Activated CD4-positive, alpha-beta memory T cell treated with anti-CD3 and anti-CD28 coated beads for 36 hours (primary cell): ENCODE measurements around the gene DCDC2. TPM values are rescaled to one million over a fixed set of nuclear protein-coding genes. Genes with fewer than 3 reads are reported as not detected.
"Not testable (repeated sequence)": the region's sequence is repeated elsewhere in the genome, so short reads cannot be mapped to it uniquely, and the experiment has no call there.

ENCODE experiments used
- CTCF ChIA-PET: fragments of 350-600 bp; sonication (Branson Sonifier 250); formaldehyde crosslinking; loops from one replicate; lab custom pipeline; 2021; ENCODE audit warnings: antibody characterized with exemption, inconsistent platforms; lab: Charles Lee
- POLR2A ChIA-PET: fragments of 350-600 bp; sonication (Branson Sonifier 250); formaldehyde crosslinking; loops from one replicate; lab custom pipeline; 2021; ENCODE audit warnings: antibody characterized with exemption; lab: Charles Lee
- DNase-seq: peaks from one replicate; pipeline ENCODE4 v3.0.0-alpha.2; 2020
- H3K27ac Mint-ChIP-seq: one replicate; pipeline ENCODE4 v1.8.0; 2021; ENCODE audit warnings: mixed read lengths
- H3K27me3 Mint-ChIP-seq: one replicate; pipeline ENCODE4 v1.8.0; 2021; ENCODE audit warnings: mixed read lengths
- H3K36me3 Mint-ChIP-seq: one replicate; pipeline ENCODE4 v1.8.0; 2021; ENCODE audit warnings: mixed read lengths
- H3K4me1 Mint-ChIP-seq: one replicate; pipeline ENCODE4 v1.8.0; 2021; ENCODE audit warnings: low read depth, mixed read lengths
- H3K4me3 Mint-ChIP-seq: one replicate; pipeline ENCODE4 v1.8.0; 2021; ENCODE audit warnings: mild to moderate bottlenecking, mixed read lengths
- H3K9me3 Mint-ChIP-seq: one replicate; pipeline ENCODE4 v1.8.0; 2021; ENCODE audit warnings: mixed read lengths
- intact Hi-C: fragments of 100-400 bp; cut with micrococcal nuclease; formaldehyde crosslinking; loops from one replicate; pipeline ENCODE4 v1.15.1; 2023
- total RNA-seq, 2 experiments: library from RNA; stranded (reverse); gene quantifications; one replicate each; pipeline ENCODE4 v1.2.3, GENCODE V29; 2021

Gene DCDC2
- total RNA-seq = under 1 TPM in 1 of 2 experiments, not detected in 1; 0.31 TPM

DNA sequence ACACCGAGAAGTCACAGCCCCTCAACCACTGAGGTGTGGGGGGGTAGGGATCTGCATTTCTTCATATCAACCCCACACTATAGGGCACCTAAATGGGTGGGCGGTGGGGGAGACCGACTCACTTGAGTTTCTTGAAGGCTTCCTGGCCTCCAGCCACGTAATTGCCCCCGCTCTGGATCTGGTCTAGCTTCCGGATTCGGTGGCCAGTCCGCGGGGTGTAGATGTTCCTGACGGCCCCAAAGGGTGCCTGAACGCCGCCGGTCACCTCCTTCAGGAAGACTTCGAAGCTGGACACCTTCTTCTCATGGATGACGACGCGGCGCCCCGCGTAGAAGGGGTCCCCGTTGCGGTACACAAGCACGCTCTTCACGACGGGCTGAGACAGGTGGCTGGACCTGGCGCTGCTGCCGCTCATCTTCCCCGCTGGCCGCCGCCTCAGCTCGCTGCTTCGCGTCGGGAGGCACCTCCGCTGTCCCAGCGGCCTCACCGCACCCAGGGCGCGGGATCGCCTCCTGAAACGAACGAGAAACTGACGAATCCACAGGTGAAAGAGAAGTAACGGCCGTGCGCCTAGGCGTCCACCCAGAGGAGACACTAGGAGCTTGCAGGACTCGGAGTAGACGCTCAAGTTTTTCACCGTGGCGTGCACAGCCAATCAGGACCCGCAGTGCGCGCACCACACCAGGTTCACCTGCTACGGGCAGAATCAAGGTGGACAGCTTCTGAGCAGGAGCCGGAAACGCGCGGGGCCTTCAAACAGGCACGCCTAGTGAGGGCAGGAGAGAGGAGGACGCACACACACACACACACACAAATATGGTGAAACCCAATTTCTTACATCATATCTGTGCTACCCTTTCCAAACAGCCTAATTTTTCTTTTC lies at the start of gene DCDC2:
Gene DCDC2 (minus strand): TSS at position 724 of the 883 bp plus-strand sequence. CDS start 309 bp downstream, at position 415.
- no peaks in the 10 kb centered on the region for H3K36me3 Mint-ChIP-seq
- H3K4me1 Mint-ChIP-seq = peaks cover 25% of the 10 kb centered on the region
- no peak within 1 kb of the TSS for H3K27ac Mint-ChIP-seq
- CTCF ChIA-PET = interaction anchor here (1.5 kb wide), 1 partner anchor 74 kb away, joined by 4 read pairs; no protein-coding TSS in a partner anchor
- intact Hi-C loops = loop anchor here (2.0 kb wide), 1 partner anchor 137 kb away; the partner anchor contains the start of gene ALDH5A1
- H3K4me3 Mint-ChIP-seq = peak within 1 kb of the TSS; percentile 68
- peak; percentile 59 for DNase-seq
- peaks cover 3% of the 10 kb centered on the region for H3K27me3 Mint-ChIP-seq
- POLR2A ChIA-PET = no interaction called here
- H3K9me3 Mint-ChIP-seq = no peaks in the 10 kb centered on the region

- no peaks in the 10 kb centered on the region for H3K36me3 Mint-ChIP-seq
- CTCF ChIA-PET = no interaction called here
Observed at GRCh38 chr6:24405262-24405661, 47.4 kb upstream of the DCDC2 start.

DNA sequence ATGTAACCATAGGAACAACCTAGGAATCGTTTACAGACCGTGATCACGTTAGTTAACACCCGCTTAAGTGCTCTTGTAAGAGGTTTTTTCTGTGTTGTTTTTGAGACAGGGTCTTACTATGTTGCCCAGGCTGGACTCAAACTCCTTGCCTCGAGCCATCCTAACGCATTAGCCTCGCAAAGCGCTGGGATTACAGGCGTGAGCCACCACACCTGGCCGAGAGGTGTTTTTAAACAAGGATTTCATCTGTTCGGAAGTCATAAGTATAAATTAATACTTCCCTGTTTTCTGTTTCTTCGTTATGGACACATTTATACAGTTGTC lies 45.6 kb upstream of the DCDC2 start:
- intact Hi-C loops = loop anchor here (2.0 to 5.0 kb wide), 2 partner anchors 43 to 121 kb away; no protein-coding TSS in a partner anchor
- H3K4me1 Mint-ChIP-seq = peaks cover 22% of the 10 kb centered on the region
- H3K27ac Mint-ChIP-seq = peak overlapping the region; percentile 20
- H3K4me3 Mint-ChIP-seq = peak overlapping the region; percentile 85
- CTCF ChIA-PET = interaction anchor here (1.6 kb wide), 1 partner anchor 43 kb away, joined by 4 read pairs; no protein-coding TSS in a partner anchor
- no peak for DNase-seq
- H3K36me3 Mint-ChIP-seq = no peaks in the 10 kb centered on the region
- H3K9me3 Mint-ChIP-seq = no peaks in the 10 kb centered on the region
- H3K27me3 Mint-ChIP-seq = peaks cover 16% of the 10 kb centered on the region
- POLR2A ChIA-PET = no interaction called here

More at GRCh38 chr6:24405262-24405661, 47.4 kb upstream of the DCDC2 start:
- POLR2A ChIA-PET = no interaction called here
- no peak overlapping the region for H3K4me3 Mint-ChIP-seq
- H3K4me1 Mint-ChIP-seq = peaks cover 25% of the 10 kb centered on the region
- no peaks in the 10 kb centered on the region for H3K9me3 Mint-ChIP-seq
- peaks cover 3% of the 10 kb centered on the region for H3K27me3 Mint-ChIP-seq
- intact Hi-C loops = no loop called here
- no peak overlapping the region for H3K27ac Mint-ChIP-seq
- DNase-seq = no peak

DNA sequence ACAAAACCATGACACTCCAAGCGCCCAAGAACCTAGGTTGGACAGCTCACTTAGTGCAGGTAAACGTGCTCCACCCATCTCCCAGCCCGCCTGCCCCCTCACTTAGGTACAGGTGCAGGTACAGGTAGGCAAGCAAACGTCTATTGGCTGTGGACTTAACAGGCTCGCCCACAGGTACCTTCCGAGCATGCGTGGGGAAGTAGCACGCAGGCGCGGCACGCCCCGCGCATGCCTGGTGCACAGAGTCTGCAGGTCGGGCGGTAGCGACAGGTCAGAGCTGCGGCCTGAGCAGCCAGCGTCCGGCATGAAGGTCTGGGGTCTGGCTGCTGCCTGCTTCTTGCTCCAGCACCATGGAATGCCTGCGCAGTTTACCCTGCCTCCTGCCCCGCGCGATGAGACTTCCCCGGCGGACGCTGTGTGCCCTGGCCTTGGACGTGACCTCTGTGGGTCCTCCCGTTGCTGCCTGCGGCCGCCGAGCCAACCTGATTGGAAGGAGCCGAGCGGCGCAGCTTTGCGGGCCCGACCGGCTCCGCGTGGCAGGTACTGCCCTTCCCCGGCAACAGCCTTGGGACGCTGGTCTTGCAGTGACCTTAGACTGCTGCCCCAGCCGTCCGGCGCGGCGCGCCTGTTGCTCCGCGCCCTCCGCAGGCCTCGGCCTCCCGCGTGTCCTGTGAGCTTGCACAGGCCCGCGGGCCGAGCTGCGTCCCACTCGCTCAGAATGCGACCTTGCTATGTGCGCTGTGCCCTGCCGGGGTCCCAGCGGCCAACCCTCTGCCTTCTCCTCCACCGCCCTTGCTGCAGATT lies 45.0 kb upstream of the DCDC2 start, which contains the start of gene MRS2:
Gene MRS2 (plus strand): TSS at position 240 of the 804 bp plus-strand sequence. CDS start 111 bp downstream, at position 351.
- H3K4me3 Mint-ChIP-seq = peak within 1 kb of the TSS; percentile 85
- H3K36me3 Mint-ChIP-seq = no peaks in the 10 kb centered on the region
- CTCF ChIA-PET = interaction anchor here (1.6 kb wide), 1 partner anchor 43 kb away, joined by 4 read pairs; no protein-coding TSS in a partner anchor
- H3K9me3 Mint-ChIP-seq = no peaks in the 10 kb centered on the region
- intact Hi-C loops = loop anchor here (1.0 to 5.0 kb wide), 3 partner anchors 9 to 121 kb away; no protein-coding TSS in a partner anchor
- POLR2A ChIA-PET = no interaction called here
- H3K27me3 Mint-ChIP-seq = peaks cover 18% of the 10 kb centered on the region
- peak; percentile 83 for DNase-seq
- H3K27ac Mint-ChIP-seq = peak within 1 kb of the TSS; percentile 28
- H3K4me1 Mint-ChIP-seq = peaks cover 22% of the 10 kb centered on the region

DNA sequence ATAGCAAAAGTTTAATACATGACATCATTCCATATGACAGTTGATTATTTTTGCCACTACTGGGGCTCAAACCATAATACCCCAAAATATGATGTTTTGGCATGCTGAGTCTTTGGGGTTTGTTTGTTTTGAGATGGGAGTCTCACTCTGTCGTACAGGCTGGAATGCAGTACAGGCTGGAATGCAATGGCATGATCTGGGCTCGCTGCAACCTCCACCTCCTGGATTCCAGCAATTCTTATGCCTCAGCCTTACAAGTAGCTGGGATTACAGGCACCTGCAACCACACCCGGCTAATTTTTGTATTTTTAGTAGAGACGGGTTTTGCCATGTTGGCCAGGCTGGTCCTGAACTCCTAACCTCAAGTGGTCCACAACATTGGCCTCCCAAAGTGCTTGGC lies 43.6 kb upstream of the DCDC2 start:
- ChIA-PET POLR2A (no interaction called here), CTCF (no interaction called here)
- Mint-ChIP-seq H3K9me3 (peaks cover 6% of the 10 kb centered on the region), H3K4me1 (peaks cover 22% of the 10 kb centered on the region), H3K27me3 (peaks cover 23% of the 10 kb centered on the region), H3K27ac (no peak overlapping the region), H3K36me3 (peaks cover under 1% of the 10 kb centered on the region), H3K4me3 (no peak overlapping the region)
- intact Hi-C loops = loop anchor here (5.0 kb wide), 1 partner anchor 119 kb away; no protein-coding TSS in a partner anchor
- no peak for DNase-seq

- CTCF ChIA-PET, H3K36me3 Mint-ChIP-seq, H3K4me3 Mint-ChIP-seq, H3K27ac Mint-ChIP-seq, DNase-seq, H3K9me3 Mint-ChIP-seq, POLR2A ChIA-PET: not testable (repeated sequence)
- Mint-ChIP-seq H3K4me1 (peaks cover 19% of the 10 kb centered on the region), H3K27me3 (peaks cover 28% of the 10 kb centered on the region)
- intact Hi-C loops = loop anchor here (5.0 kb wide), 1 partner anchor 118 kb away; no protein-coding TSS in a partner anchor
Observed at GRCh38 chr6:24400045-24401039, 42.5 kb upstream of the DCDC2 start.

GRCh38 chr6:24397631-24398030 lies 39.8 kb upstream of the DCDC2 start:
- ChIA-PET CTCF (no interaction called here), POLR2A (no interaction called here)
- Mint-ChIP-seq H3K27ac (no peak overlapping the region), H3K4me3 (no peak overlapping the region), H3K9me3 (peaks cover 8% of the 10 kb centered on the region), H3K36me3 (peaks cover 2% of the 10 kb centered on the region), H3K27me3 (peaks cover 28% of the 10 kb centered on the region), H3K4me1 (peaks cover 2% of the 10 kb centered on the region)
- intact Hi-C loops = no loop called here
- DNase-seq = no peak

- Mint-ChIP-seq H3K27ac (no peak overlapping the region), H3K36me3 (peaks cover 2% of the 10 kb centered on the region), H3K4me1 (no peaks in the 10 kb centered on the region), H3K4me3 (no peak overlapping the region), H3K9me3 (peaks cover 8% of the 10 kb centered on the region), H3K27me3 (peaks cover 28% of the 10 kb centered on the region)
- no peak for DNase-seq
- ChIA-PET CTCF (no interaction called here), POLR2A (no interaction called here)
- intact Hi-C loops = no loop called here
Observed at GRCh38 chr6:24396824-24397223, 39.0 kb upstream of the DCDC2 start.

DNA sequence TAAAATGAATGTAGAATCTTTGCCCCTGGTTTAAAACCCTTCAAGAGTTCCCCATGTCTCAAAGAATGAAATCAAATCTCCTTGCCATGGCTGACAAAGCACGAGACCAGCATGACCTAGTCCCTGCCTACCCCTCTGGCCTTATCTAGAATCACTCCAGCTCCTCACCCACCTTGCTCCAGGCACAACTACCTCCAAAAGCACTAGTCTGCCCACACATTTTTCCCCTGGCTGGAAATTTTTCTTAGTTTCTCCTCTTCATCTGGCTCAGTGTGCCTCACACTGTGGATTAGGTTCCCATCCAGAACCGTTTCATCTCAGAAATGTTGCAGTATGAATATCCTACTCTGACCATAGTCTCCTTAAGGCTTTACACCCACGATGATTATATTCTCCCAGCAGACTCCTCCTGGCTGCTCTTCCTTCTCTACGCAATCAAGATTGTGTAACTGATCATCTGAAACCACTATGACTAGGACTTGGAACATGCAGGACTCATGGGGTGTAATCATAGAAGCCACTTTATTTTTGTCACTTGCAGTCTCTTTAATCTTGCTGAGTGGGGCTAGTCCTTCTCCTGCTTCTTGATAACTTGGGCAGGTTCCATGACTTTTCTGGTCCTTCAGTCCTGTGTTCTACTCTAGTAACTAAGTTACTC lies 37.0 kb upstream of the DCDC2 start:
- no peak for DNase-seq
- no peak overlapping the region for H3K4me3 Mint-ChIP-seq
- H3K27ac Mint-ChIP-seq = no peak overlapping the region
- peaks cover 8% of the 10 kb centered on the region for H3K9me3 Mint-ChIP-seq
- peaks cover 21% of the 10 kb centered on the region for H3K27me3 Mint-ChIP-seq
- H3K36me3 Mint-ChIP-seq = peaks cover 2% of the 10 kb centered on the region
- intact Hi-C loops = no loop called here
- no peaks in the 10 kb centered on the region for H3K4me1 Mint-ChIP-seq
- CTCF ChIA-PET = no interaction called here
- POLR2A ChIA-PET = no interaction called here

DNA sequence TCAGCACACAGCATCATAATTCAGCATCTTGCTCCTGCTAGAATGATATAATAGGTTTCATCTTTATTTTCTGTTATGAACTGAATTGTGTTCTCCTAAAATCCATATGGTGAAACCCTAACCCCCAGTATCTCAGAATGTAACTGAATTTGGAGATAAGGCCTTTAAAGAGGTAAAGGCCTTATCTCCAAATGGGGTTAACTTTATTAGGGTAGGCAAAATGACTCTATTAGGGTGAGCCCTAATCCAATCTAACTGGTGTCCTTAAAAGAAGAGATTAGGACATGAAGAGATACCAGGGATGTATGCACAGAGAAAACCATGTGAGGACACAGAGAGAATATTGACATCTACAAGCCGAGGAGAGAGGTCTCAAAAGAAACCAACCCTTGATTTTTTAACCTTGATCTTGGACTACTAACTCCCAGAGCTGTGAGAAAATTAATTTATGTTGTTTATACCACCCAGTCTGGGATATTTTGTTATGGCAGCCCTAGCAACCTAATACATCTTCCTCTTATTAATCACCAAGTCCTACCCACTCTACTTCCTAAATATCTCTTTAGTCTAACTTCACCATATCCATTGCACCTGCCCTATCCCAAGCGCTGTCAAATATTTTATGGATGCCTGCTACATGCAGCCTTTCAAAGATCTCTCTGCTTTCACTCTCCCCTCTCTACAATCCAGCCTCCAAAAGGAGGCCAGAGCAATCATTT lies 36.4 kb upstream of the DCDC2 start:
- H3K27me3 Mint-ChIP-seq = peaks cover 15% of the 10 kb centered on the region
- ChIA-PET CTCF (no interaction called here), POLR2A (no interaction called here)
- no peak for DNase-seq
- no peaks in the 10 kb centered on the region for H3K4me1 Mint-ChIP-seq
- intact Hi-C loops = no loop called here
- no peak overlapping the region for H3K4me3 Mint-ChIP-seq
- H3K9me3 Mint-ChIP-seq = peaks cover 8% of the 10 kb centered on the region
- peaks cover 2% of the 10 kb centered on the region for H3K36me3 Mint-ChIP-seq
- no peak overlapping the region for H3K27ac Mint-ChIP-seq
